H7 (cell line): ENCODE measurements around the gene NOL4. TPM values are rescaled to one million over a fixed set of nuclear protein-coding genes. Genes with fewer than 3 reads are reported as not detected.
"Not testable (repeated sequence)": the region's sequence is repeated elsewhere in the genome, so short reads cannot be mapped to it uniquely, and the experiment has no call there.

Experiments
- DNase-seq: peaks from one replicate; pipeline ENCODE4 v3.0.0; 2012
- H3K27me3 ChIP-seq: 2 replicates; pipeline ENCODE4 v1.6.0; 2011; ENCODE audit warnings: mild to moderate bottlenecking, low read length; ENCODE audit not compliant: control insufficient read depth, insufficient read depth
- H3K36me3 ChIP-seq: replicated peaks from 2 replicates; pipeline ENCODE4 v1.5.1; 2011; ENCODE audit warnings: low read length; ENCODE audit not compliant: control insufficient read depth, insufficient read depth
- H3K4me3 ChIP-seq: 2 replicates; pipeline ENCODE4 v1.5.1; 2011; ENCODE audit warnings: low read depth, mild to moderate bottlenecking, control low read depth, low read length, moderate library complexity; ENCODE audit not compliant: insufficient read depth
- total RNA-seq: library from RNA; depleted of rRNA; stranded (reverse); fragments of >200 nt; shearing (Covaris generic); gene quantifications from 2 replicates; pipeline ENCODE4 v1.2.3, GENCODE V29; 2014; rRNA removed

Gene NOL4, protein sequence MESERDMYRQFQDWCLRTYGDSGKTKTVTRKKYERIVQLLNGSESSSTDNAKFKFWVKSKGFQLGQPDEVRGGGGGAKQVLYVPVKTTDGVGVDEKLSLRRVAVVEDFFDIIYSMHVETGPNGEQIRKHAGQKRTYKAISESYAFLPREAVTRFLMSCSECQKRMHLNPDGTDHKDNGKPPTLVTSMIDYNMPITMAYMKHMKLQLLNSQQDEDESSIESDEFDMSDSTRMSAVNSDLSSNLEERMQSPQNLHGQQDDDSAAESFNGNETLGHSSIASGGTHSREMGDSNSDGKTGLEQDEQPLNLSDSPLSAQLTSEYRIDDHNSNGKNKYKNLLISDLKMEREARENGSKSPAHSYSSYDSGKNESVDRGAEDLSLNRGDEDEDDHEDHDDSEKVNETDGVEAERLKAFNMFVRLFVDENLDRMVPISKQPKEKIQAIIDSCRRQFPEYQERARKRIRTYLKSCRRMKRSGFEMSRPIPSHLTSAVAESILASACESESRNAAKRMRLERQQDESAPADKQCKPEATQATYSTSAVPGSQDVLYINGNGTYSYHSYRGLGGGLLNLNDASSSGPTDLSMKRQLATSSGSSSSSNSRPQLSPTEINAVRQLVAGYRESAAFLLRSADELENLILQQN
- total RNA-seq, result 0.07 and 0.66 TPM in 2 replicates

DNA sequence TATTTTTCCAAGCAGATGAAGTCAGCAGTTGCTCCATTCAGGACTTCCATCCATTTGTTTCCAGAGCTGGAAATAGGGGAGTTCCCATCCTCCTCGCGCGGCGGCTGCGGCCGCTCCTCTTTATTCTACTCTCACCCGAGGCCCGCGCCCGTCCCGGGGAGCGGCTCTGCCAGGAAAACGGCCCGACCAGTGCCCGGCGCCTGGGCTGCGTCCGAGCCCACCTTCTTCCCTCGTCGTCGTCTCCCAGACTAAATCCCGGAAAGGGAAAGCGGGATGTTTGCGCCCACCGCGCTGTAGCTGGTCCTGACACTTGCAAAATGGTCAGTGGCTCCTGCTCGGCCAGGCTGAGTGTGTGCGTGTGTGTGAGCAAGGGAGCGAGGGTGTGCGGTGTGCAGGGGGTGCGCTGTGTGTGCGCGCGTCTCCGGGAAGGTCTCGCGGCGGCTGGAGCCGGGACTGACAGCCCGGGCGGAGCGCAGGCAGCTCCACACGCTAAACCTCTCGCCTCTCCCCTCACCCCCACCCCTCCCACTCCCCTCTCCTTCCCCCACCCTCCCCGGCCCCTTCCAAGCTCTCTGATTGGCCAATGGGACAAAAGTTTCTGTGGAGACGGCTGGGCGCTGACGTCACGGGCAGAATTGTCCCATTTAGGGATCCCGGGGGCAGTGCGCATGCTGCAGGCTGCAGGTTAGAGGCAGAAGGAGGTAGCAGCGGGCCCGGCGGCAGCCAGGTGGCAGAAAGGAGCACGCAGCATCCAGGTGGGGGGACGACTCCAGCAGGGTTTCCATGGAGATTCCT lies at the start of gene NOL4:
Gene NOL4 (minus strand): TSS at position 491 of the 795 bp plus-strand sequence. CDS start 1,660 bp downstream, outside the sequence.
- peak; percentile 91 for DNase-seq
- Histone ChIP-seq H3K36me3 (no peaks in the 10 kb centered on the region), H3K27me3 (peaks cover 51% of the 10 kb centered on the region), H3K4me3 (peak within 1 kb of the TSS; percentile 69)

DNA sequence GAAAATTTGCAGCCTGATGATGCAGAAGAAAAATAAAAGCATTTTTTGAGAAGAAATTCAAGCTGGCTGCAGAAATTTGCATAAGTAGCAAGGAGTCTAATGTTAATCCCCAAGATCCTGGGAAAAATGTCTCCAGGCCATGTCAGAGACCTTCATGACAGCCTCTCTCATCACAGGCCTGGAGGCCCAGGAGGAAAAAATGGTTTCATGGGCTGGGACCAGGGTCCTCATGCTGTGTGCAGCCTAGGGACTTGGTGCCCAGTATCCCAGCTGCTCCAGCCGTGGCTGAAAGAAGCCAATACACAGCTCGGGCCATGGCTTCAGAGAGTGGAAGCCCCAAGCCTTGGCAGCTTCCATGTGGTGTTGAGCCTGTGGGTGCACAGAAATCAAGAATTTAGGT lies 41.3 kb upstream of the NOL4 start:
- not testable (repeated sequence) for H3K36me3 ChIP-seq, H3K27me3 ChIP-seq, H3K4me3 ChIP-seq, DNase-seq

DNA sequence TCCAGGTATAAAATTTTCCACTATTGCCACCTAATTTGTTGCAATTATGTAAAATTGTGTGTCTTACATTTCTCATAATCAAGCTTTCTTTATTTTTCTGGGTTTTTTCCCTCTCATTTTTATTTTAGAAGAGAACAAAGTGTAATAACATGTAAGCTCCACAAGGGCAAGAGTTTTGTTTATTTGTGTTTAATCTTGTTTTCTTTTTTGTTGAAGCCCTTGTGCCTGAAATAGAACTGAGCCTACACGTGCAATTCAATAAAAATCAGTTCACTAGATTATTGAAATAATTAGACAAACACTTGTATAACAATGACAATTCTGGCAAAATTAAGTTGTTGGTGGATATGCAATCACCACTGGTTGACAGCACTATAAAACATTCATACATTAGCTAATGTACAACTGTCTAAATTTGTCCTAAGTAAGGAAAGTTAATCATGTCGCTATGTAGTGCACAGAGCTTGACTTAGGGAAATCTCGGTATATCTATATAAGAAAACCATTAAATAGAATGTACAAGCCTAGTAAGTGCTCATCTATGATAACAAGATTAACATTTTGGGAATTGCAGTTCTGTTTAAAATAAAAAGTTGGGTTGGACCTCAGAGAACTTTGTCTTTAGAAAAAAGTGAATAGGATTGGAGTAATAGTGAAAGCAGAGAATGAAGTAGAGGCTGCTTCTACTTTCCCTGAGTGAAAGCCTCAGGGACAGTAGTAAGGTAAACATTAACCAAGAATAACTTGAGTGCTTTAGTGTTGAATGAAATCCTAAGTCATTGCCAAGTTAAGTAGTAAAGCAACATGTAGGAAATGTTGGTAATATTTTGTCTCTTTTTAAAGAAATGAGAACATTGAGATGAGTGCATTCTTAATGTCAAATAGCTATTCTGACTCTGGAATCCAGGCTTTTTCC lies 37.4 kb upstream of the NOL4 start:
- Histone ChIP-seq H3K27me3 (no peaks in the 10 kb centered on the region), H3K4me3 (no peak overlapping the region), H3K36me3 (no peaks in the 10 kb centered on the region)
- no peak for DNase-seq

DNA sequence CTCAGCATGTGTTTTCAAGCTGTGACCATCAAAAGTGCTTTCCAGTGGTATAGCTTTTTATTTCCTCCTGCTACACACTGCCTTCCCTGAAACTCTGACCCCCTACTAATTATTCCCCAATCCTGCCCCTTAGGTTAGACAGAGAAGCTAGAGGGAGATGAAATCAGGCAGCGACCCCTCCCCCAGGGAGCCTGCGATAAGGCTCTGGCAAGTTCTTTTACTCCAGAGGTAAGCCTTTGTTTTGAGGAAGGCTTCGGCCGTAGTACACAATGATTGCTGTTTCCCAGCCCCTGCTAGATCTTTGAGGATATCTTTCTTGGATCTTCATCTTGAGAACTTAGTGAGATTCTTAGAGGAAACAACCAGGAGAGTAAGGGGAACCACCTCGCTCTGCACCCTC lies 33.5 kb upstream of the NOL4 start:
- H3K4me3 ChIP-seq, result no peak overlapping the region
- no peaks in the 10 kb centered on the region for H3K36me3 ChIP-seq
- DNase-seq, result peak; percentile 14
- no peaks in the 10 kb centered on the region for H3K27me3 ChIP-seq

DNA sequence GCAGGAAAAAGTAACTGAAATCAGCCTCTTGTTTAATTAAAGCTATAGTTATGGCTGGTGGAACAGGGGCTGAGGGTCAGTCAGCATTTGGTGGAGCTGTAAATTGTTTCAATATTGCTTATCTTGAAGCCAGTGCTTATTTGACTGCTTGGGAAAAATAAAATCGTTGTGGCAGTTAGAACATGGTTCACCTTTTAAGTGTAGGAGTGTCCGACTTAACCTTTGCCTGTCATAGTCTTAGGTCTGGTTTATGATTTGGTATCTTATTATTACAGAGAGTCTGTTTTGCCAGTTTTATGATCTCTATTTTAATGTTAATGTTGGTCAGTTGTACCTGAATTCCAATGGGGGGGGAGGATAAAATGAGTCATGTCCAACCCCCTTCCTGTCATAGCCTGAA lies 27.2 kb upstream of the NOL4 start:
- DNase-seq, result no peak
- H3K36me3 ChIP-seq, result no peaks in the 10 kb centered on the region
- H3K4me3 ChIP-seq, result no peak overlapping the region
- H3K27me3 ChIP-seq, result no peaks in the 10 kb centered on the region

DNA sequence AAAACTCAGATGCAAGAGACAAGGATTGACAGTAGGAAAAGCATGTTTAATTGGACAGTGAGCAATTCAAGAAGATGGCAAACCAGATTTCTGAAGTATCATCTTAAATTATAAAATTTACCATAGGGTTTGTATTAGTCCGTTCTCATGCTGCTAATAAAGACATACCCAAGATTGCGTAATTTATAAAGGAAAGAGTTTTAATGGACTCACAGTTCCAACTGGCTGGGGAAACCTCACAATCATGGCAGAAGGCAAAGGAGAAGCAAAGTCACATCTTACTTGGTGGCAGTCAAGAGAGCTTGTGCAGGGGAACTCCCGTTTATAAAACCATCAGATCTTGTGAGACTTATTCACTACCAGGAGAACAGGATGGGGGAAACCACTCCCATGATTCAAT lies 24.0 kb upstream of the NOL4 start:
- Histone ChIP-seq H3K36me3 (no peaks in the 10 kb centered on the region), H3K4me3 (no peak overlapping the region), H3K27me3 (no peaks in the 10 kb centered on the region)
- DNase-seq, result no peak

DNA sequence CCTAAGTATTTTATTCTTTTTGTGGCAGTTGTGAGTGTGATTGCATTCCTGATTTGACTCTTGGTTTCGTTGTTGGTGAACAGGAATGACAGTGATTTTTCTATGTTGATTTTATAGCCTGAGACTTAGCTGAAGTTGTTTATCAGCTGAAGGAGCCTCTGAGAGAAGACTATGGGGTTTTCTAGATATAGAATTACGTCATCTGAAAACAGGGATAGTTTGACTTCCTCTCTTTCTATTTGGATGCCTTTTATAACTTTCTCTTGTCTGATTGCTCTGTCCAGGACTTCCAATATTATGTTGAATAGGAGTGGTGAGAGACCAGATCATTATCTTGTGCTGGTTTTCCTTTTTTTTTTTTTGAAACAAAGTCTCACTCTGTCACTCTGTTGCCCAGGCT lies 18.0 kb upstream of the NOL4 start:
- H3K36me3 ChIP-seq, result no peaks in the 10 kb centered on the region
- DNase-seq, result no peak
- no peak overlapping the region for H3K4me3 ChIP-seq
- no peaks in the 10 kb centered on the region for H3K27me3 ChIP-seq

DNA sequence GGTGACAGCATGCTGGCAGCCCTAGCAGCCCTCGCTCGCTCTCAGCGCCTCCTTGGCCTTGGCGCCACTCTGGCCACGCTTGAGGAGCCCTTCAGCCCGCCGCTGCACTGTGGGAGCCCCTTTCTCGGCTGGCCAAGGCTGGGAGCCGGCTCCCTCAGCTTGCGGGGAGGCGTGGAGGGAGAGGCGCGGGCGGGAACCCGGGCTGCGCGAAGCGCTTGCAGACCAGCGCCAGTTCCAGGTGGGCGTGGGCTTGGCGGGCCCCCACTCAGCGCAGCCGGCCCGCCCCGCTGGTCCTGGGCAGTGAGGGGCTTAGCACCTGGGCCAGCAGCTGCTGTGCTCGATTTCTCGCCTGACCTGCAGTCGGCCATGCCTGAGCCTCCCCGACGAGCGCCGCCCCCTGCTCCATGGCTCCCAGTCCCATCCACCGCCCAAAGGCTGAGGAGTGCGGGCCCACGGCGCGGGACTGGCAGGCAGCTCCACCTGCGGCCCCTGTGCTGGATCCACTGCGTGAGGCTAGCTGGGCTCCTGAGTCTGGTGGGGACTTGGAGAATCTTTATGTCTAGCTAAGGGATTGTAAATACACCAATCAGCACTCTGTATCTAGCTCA lies 9.2 kb upstream of the NOL4 start:
- not testable (repeated sequence) for H3K27me3 ChIP-seq, H3K36me3 ChIP-seq, DNase-seq
- H3K4me3 ChIP-seq, result peak overlapping the region; percentile 12; the same call in 1 of the 2 replicates

DNA sequence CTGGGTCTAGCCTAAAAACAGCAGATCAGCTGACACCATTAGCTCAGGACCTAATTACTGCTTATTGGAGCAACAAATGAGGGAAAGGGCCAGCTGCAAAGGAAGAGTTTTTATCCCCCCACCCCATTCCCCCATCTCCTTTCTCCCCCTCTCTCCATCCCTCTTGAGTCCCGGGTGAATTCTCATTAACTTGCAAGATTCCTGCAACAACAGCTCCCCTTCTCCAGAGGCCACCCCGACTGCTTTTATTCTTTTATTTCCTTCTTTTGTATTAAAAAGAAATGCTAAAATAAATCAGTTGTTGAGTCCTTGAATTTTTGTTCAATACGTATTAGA lies 473 bp upstream of the NOL4 start:
- Histone ChIP-seq H3K4me3 (peak overlapping the region; percentile 17; the same call in 1 of the 2 replicates), H3K27me3 (peaks cover 46% of the 10 kb centered on the region), H3K36me3 (no peaks in the 10 kb centered on the region)
- DNase-seq, result no peak

DNA sequence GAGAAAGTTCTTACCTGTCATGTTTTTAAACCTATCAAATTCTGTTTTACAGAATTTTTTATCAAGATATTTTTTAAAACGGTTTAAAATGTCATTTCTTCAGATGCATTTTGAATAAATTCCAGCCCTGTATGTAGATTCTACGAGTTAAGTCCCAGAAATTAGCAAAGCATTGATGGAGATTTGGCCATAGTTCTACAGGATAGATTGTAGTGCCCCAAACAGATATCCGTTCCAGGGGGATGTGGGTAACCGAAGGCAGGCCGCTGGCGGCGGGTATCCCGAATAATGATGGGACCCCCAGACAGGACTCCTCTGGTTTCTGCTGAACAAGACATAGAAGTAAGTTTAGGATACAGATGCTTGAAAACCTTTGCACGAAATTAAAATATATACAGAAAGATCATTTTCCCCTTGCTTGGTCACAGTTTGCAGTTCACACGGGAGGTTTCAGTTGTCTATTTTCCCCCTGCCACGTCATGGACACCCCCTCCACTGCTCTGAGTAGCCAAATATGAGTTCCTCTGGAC lies 755 bp downstream of the NOL4 start:
- peaks cover 53% of the 10 kb centered on the region for H3K27me3 ChIP-seq
- peak overlapping the region; percentile 69 for H3K4me3 ChIP-seq
- H3K36me3 ChIP-seq, result no peaks in the 10 kb centered on the region
- DNase-seq, result peak; percentile 12

DNA sequence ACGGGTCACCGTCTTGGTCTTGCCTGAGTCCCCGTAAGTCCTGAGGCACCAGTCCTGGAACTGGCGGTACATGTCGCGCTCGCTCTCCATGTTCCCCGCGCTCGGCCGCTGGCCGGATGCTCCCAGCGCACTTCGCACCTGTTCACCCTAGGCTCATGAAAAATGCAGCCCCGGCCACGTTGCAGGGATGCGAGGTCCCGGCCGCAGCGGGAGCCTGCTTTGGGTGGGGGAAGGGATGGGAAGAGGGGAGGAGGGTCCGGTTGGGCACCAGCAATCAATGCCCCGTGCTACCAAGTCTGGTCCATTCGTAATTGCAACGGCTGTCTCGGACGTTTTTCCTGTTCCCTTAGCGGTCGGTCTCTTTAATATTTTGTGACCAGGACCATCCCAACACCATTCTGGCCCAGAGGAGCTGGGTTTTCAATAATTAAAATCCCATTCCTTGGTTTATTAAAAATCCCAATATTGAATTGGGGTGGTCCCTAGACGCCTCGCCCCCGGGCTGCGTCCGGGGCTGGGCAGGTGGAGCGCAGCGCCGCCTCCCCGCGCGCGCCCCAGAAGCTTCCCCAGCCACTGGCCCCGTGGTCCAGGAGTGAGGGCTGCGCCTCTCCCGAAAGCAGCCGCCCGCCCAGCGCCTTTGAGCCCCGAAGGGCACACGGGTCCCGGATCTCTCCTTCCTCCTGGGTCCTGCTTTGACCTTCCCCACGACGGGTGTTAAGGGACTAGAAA lies 1.4 kb downstream of the NOL4 start:
- DNase-seq, result peak; percentile 57
- no peaks in the 10 kb centered on the region for H3K36me3 ChIP-seq
- H3K27me3 ChIP-seq, result peaks cover 53% of the 10 kb centered on the region
- H3K4me3 ChIP-seq, result peak overlapping the region; percentile 62

DNA sequence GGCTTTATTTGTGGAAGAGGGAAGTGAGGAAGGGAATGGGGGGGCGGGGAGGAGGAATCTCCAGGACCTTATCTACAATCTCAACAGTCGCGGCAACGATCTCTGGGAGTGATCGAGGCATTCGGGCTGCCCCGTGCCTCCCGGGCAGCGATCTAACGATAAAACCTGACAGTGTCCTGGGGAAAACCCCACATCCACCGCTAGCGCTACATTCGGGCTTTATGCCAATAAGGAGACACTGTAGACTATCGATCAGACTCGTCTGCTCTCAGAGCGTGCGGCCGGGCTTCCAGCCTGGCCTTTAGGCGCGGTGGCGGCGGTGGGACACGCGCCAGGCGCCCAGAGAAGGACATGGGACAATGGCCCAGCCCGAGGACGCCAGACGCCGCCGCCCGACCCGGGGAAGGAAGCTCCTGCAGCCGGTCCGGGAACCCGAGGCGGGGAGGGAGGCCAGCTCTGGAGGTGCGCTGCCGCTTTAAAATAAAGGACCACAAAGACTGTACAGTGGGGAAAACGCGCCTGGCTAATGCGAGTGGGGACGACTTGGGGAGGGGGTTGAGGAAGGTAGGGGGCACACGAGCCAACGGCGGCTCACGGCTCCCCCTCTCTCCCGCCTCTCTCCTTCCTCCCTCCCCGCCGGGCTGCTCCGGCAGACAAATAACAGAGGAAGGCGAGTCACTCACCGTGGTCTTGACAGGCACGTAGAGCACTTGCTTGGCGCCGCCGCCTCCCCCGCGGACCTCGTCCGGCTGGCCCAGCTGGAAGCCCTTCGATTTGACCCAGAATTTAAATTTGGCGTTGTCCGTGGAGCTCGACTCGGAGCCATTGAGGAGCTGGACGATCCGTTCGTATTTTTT lies 2.2 kb downstream of the NOL4 start:
- peaks cover 53% of the 10 kb centered on the region for H3K27me3 ChIP-seq
- no peaks in the 10 kb centered on the region for H3K36me3 ChIP-seq
- peak; percentile 72 for DNase-seq
- peak overlapping the region; percentile 62 for H3K4me3 ChIP-seq
